Fibroblast of skin of abdomen (primary cell): ENCODE results near the gene BEST2.
A peak's percentile ranks its signal among the peaks of the same experiment; 100 is the strongest.

Experiments used
- DNase-seq: peaks from one replicate; pipeline ENCODE4 v3.0.0-alpha.2; 2013

BEST2 gene

DNA sequence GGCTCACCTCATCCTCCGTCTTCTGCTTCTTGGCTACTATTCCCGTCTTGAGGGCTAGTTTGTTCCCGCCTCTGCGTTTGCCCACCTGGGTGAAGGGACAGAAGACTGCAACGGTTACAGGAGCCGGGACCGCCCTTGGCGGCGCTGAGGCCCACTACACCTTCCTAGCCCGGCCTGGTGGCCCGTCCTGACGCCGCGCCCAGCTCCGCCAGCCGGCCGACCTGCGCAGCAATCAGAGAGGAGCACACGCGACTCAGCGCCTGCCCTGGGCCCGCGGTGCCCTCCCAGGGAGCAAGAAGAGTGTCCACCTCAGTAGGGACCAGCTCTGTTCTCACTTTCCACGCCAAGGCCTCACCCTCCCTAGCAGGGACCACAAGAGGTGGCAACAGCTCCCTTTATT, 20.3 kb upstream of the BEST2 start:
- no peak for DNase-seq

DNA sequence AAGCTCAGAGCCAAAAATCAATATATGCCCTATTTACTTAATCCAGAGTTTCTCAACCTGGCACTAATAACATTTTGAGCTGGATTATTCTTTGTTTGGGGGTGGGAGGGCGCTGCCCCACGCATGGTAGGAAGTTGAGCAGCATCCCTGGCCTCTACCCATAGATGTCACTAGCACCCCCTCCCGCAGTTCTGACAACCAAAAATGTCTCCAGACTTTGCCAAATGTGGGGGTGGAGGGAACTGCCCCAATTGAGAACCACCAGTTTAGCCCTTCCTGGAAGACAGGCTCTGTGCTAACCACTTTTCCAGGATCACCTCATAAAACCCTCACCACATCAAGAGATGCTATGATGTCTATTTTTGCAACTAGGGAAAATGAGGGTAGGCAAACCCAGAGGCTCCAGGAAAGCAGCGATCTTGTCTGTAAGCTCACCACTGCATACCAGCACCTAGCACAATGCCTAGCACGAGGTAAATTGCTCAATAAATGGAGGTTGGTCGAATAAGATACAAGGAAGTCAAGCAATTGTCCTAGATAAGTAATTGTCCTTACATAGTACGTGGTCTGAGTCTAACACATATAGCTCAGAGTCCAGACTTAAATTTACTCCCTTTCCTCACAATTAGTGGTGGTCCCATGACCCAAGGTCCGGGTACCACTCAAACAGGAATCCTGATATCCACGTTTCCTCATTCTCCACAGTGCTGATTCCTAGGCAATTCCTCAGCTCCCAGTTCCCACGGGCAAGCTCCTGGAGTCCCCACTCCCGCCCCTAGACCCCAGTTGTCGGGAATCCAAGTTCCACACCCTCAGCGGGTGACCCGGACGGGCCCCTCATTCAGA, 18.0 kb upstream of the BEST2 start:
- DNase-seq = peak; percentile 41

DNA sequence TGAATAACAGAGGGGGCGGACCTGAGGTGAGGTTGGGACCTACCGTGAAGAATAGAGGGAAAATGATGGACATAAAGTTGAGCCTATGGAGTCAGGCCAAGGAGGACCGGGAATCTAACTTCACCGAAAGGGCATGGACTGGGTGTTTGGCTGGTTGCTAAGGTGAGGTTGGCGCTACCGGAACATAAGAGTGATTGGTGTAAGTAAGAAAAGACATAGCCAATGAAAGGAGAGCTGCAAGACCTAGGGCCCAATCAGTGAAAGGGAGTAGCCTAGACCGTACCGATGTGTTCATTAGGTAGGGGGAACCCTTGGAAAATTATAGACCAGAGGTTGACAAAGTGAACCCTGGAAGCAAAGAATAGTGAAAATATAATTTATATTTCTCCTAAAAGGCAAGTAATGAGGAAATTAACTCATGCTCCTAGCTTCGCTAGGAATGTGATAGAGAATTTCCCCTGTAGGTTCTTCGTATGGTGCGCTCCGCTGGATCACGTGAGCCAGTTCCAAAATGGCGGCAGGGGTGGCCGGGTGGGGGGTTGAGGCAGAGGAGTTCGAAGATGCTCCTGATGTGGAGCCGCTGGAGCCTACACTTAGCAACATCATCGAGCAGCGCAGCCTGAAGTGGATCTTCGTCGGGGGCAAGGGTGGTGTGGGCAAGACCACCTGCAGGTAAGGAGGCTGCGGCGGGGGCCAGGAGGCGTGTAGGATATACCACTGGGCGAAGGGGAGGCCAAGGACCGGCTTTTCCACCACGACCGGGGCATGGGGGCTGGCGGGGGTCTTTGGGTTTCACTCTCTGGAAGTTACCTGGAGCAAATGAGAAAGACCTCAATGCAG, 14.4 kb upstream of the BEST2 start, which contains the start of gene GET3:
Gene GET3, plus strand, starts transcription at position 503 of the 840 bp plus-strand sequence. Its CDS starts 9 bp downstream, at position 512.
- peak; percentile 100 for DNase-seq

DNA sequence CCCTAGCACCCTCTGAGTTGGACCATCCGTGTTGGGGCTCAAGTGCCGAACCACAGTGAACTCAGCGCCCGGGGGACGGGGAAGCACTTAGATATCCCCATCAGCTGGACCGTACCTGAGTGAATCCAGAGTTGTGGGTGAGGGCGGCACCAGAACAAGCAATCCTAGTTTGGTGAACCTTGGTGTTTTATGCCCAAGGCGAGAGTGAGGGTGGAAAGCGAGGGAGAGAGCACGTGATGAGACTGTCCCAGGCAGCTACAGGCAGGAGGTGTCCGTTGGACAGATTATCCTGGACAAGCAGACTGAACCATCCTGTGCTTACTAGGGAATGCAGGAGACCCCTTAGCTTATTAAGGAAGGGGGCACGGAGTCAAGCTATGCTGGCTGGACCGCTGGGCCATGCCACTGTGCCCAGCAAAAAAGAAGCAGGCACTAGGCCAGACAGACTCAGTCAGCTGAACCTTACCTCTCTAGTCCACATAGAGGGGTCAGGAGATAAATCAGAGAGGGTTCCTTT, 13.7 kb upstream of the BEST2 start:
- no peak for DNase-seq

DNA sequence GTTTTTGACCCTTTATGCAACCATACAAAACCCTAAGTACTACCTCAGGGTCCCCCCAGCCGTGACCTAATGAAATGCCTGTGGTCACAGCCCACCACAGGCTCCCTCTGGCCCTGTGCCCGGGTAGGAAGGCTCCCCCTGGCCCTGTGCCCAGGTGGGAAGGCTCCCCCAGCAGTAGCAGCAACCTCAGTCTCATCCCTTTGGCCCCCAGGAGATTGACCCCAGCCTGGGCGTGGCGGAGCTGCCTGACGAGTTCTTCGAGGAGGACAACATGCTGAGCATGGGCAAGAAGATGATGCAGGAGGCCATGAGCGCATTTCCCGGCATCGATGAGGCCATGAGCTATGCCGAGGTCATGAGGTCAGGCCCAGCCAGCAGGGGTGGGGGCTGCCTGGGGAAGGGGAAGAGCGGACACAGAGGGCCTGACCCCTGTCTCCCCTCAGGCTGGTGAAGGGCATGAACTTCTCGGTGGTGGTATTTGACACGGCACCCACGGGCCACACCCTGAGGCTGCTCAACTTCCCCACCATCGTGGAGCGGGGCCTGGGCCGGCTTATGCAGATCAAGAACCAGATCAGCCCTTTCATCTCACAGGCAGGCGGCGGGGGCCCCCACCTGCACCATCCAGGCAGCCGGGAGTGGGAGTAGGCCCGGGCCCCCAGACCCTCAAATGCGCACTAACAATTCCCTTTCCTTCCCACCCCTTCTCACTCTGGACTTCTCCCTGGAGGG, 6.3 kb upstream of the BEST2 start:
- no peak for DNase-seq

DNA sequence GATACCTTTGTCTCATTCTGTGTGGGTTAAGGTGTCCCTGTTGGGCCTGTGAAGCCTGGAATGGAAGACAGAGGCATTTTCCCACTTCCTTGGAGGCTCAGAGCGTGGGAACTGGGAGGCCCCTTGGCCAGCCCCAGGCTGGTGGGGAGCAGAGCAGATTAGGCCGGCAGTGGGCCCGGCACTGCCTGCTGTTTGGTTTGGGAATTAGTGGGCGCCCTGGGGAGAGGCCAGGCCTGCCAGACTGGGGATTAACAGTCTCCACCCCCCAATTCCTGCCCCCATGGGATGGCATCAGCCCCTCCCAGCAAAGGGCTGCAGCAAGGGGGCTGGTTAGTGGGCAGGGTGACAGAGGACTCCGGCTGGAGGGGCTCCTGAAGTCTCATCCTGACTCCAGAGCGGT, 3.1 kb upstream of the BEST2 start:
- no peak for DNase-seq

DNA sequence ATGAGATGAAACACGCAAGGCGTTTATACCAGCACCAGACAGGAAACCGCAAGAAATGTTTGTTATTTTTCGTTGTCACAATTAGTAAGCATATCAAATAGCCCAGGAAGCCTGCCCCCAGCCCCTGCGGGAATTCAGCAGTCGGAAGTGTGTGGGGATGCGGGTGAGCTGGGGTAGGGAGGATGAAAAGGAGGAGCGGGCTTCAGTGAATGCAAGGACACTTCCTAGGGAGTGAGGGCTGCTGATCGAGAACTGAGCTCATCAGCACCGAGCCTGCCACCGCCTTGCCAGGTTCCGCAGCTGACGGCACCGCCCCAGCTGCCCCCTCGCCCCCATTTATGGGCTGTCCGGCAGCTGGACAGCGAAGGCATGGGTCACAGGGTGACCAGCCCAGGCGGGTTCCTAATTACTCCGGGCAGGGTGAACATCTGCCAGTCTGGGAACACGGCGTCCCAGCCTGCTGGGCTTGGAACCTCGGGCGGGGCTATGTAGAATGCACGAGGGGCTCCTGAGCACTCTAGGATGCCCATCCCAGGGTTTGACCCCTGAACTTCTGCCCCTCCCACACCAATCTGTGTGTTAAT, 1.6 kb upstream of the BEST2 start:
- peak; percentile 5 for DNase-seq

DNA sequence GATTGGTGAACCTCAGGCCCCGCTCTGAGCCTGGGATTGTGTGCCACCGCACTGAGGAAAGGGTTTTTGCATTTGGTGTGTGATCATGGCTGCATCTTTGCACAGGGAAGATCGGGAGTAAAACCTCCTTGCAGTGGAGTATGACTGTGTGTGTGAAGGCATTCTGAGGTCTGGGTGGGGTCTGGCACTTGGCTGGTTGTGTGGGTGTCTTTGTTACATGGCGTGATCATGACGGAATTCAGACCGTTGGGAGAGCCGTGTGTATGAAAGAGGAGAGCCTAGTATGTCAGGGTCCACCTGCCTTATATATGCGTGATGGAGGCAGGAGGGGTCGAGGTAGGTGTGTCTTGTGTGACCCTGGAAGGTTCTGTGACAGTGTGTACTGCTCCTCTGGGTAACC, 740 bp upstream of the BEST2 start:
- no peak for DNase-seq

DNA sequence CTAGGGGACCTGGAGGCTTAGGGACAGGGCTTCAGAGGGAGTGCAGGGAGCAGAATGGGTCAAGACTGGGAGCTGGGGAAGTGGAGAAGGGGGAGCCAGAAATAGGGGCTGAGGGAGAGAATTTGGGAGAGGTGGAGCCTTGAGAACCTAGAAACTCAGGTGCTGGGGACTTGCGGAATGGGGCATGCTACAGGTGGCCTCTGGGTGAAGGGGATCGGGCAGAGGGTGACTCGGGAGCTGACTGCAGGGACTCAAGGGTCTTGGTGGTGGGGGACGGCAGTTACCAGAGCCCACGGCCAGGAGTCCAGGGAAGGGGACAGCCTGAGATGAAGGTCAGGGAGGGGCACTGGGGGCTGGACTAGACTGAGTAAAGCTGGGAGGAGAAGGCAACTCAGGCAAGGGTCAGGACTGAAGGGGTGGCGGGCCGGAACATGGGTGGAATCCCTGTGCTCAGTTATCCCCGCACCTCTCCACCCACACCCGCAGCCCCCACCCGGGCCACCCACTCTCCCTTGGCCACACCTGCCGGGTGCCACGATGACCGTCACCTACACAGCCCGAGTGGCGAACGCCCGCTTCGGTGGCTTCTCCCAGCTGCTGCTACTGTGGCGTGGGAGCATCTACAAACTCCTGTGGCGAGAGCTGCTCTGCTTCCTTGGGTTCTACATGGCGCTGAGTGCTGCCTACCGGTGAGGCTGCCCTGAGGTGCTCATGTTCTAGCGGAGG, 628 bp downstream of the BEST2 start:
- no peak for DNase-seq

DNA sequence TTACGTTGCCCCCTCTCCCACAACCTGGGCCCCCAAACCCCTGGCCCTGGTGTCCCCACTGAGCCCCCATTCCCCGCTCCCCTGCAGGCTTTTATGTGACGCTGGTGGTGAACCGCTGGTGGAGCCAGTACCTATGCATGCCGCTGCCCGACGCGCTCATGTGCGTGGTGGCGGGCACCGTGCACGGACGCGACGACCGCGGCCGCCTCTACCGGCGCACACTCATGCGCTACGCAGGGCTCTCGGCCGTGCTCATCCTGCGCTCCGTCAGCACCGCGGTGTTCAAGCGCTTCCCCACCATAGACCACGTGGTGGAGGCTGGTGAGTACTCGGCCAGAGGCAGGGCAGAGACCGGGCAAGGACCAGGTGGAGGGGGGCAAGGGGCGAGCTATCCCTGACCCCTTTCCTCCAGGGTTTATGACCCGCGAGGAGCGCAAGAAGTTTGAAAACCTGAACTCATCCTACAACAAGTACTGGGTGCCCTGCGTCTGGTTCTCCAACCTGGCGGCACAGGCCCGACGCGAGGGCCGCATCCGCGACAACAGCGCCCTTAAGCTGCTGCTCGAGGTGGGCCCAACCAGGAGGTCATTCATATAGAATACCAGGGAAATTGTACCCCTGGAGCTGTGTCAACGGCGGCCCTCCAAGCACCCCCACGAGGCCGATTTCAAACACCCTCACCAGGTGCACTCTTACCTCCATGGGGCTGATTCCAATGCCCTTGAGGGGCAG, 3.0 kb downstream of the BEST2 start:
- DNase-seq = no peak

DNA sequence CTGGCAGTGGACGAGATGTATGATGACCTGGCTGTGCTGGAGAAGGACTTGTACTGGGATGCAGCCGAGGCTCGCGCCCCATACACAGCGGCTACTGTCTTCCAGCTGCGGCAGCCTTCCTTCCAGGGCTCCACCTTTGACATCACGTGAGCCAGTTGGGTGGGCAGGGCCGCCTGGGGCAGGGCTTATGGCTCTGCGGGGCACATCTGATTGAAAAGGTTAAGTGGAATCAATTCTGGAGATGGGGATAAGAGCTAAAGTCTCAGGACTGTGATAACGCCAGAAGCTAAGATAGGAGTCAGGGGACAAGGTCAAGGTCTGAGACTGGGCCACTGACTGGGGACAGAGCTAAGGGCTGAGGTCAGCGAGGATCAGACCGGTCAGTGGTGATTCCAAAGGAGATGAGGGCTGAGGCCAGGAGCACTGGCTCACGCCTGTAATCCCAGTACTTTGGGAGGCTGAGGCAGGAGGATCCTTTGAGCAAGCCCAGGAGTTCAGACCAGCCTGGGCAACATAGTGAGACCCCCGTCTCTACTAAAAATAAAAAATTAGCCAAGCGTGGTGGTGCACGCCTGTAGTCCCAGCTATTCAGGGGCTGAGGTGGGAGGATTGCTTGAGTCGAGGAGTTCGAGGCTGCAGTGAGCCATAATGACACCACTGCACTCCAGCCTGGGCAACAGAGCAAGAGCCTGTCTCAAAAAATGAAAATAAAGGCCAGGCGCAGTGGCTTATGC, 4.7 kb downstream of the BEST2 start:
- no peak for DNase-seq

DNA sequence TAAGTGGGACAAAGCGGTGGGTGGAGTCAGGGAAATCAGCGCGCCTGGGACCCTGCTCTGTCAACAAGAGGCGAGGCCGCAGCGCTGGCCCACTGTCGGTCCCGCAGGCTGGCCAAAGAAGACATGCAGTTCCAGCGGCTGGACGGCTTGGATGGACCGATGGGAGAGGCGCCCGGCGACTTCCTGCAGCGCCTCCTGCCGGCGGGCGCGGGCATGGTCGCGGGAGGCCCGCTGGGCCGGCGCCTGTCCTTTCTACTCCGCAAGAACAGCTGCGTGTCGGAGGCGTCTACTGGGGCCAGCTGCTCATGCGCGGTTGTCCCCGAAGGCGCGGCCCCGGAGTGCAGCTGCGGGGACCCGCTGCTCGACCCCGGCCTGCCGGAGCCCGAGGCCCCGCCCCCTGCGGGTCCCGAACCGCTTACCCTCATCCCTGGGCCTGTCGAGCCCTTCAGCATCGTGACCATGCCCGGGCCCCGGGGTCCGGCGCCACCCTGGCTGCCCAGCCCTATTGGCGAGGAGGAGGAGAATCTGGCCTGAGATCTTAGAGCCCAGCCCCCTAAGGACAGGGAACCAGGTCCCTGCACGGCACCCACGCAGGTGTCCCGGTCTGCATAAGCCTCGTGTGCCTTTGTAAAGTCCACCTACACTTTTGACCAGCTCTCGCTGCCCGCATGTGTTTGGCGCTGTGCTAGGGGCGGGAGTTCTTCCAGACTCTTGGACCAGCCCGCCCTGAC, 6.1 kb downstream of the BEST2 start:
- DNase-seq = peak; percentile 58

DNA sequence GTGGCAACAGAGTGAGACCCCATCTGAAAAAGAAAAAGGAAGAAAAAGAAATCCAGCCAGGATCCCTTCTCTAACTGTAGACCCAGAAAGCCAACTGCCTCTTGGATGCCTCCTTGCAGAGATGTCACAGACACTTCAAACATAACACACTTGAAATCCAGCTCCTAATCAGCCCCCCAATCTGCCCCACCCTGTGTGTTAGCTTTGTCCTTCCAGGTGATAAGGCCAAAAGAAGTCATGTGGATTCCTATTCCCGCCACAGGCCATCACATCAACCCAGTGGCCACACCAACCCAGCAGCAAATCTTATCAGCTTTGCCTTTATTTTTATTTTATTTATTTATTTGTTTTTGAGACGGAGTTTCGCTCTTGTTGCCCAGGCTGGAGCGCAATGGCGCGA, 8.1 kb downstream of the BEST2 start:
- no peak for DNase-seq

DNA sequence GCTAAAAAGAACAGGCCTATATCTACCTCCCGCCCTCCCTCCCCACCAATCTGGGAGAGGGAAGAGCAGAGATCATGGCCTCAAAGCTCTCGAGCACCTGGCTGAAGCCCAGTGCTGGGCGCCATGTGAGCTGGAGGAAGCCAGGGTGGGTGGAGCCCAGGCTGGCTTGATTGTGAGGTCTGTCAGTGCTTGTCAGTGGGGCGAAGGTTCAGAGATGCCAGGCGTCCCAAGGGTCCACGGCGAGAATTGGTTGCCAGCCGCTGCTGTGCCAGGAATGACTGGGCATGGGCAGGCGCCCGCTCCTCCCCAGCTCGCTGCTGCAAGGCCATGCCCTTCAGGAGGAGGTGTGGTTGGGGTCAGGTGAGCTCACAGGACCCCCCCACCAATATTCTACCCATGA, 11.5 kb downstream of the BEST2 start:
- no peak for DNase-seq

DNA sequence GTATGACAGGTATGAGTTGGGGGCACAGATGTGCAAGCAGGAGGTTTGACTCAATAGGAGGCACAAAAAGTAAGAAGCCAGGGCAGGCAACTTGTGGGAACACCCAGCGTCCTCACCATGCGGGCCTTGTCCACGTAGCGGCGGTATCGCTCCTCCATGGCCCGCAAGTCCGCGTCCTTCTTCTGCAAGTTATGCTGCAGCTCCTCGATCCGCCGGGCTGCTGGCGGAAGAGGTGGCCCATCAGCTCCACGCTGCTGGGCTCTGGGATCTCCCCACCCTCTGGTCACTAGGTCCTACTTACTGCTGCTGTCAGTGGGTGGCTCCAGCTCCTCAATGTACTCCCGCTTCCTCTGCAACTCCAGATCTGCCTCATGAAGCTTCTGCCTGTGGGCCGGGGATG, 13.1 kb downstream of the BEST2 start:
- DNase-seq = no peak

DNA sequence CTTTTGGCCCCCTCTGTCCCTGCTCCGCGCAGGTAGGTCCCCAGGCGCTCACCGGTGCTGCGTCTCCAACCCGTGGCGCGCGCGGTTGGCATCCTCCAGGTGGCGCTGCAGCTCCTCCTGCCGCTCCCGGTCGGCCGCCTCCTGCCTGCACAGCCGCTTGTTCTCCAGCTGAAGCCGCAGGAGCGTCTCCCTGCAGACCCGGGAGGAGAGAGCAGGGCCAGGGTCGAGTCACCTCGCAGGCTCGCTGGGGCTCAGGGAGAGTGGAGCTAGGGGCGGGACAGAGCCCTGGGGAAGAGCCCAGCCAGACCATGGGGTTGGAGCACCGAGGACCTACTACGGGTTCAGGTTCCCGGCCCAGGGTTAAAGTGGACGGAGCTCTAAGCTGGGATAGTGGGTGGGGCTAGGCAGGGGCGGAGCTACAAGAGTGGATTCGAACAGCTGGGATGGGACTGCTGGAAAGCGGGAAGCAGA, 14.5 kb downstream of the BEST2 start:
- DNase-seq = peak; percentile 81

DNA sequence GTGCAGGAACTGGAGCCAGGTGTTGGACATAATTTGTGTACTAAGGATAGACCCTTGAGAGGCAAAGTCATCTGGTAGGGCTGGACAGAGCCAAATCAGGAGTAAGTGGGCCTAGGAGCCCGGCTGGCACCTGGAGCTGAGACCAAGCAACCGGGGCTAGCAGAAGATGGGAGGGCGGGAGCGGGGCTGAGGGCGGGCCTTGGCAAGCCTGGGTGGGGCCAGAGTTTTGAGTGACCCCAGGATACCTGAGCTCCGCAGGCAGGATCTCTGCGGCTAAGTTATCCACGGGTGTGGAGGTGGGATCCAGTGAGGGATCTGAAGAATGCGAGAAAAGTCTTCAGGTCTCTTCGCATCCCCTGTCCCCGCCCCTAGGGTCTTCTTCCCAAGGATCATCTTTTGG, 15.6 kb downstream of the BEST2 start:
- DNase-seq = no peak

DNA sequence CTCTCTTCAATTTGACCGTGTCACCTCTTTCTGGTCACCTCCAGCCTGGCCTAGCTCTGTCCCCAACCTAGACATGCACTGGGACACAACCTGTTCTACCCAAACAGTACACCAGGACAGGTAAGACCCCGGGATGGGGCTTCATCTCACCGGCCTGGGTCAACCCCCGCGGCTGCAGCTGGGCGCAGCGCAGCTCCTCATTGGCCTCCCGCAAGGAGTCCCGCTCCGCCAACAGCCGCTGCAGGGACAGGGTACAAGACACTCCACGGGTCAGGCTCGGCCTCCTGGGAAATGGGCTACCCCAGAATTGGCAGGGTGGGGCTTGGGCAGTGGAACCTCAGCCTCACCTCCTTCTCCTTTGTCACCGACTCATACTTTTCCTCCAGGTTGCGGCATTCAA, 16.1 kb downstream of the BEST2 start:
- no peak for DNase-seq

DNA sequence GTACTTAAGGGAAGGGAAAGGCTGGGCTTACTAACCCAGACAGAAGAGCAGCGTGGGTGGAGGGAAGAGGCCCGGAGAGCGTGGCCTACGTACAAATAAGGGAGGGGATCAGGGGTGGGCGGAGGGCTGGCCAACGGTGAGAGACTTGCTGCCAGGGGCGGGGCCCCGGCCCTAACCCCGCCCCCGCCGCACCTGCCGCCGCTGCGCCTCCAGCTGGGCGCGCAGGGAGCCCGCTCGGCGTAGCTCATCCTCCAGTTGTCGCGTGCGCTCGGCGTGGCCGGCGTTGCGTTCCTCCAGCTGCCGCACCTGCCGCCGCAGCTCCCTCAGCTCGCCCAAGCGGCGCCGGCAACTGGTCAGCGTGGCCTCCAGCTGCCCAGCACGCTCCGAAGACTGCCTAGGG, 18.1 kb downstream of the BEST2 start:
- DNase-seq = no peak
